Kidney epithelial cell (primary cell): ENCODE measurements around the gene DOCK4. TPM values are rescaled to one million over a fixed set of nuclear protein-coding genes. Genes with fewer than 3 reads are reported as not detected.

ENCODE experiments used
- DNase-seq: peaks from one replicate; pipeline ENCODE4 v3.0.0-alpha.2; 2010; ENCODE audit warnings: low read depth
- H3K27me3 ChIP-seq: 2 replicates; pipeline ENCODE4 v1.6.0; 2011; ENCODE audit warnings: low read length; ENCODE audit not compliant: control insufficient read depth, insufficient read depth
- H3K36me3 ChIP-seq: 2 replicates; pipeline ENCODE4 v1.5.1; 2011; ENCODE audit warnings: low read length; ENCODE audit not compliant: control insufficient read depth, insufficient read depth
- H3K4me3 ChIP-seq: 2 replicates; pipeline ENCODE4 v1.5.1; 2011; ENCODE audit warnings: low read depth, mild to moderate bottlenecking, control low read depth, low read length
- total RNA-seq: library from RNA; depleted of rRNA; stranded (reverse); fragments of >200 nt; gene quantifications from 2 replicates; pipeline ENCODE4 v1.2.3, GENCODE V29; 2015
- TF ChIP-seq, protein P1 (sequence below): IDR thresholded peaks from 2 replicates; pipeline ENCODE4 v1.5.1; 2011; ENCODE audit warnings: mild to moderate bottlenecking, moderate library complexity, low read length, control low read depth, inconsistent platforms; ENCODE audit not compliant: insufficient read depth, poor library complexity, severe bottlenecking

The DOCK4 gene
- total RNA-seq, 1 donor from 2014 or later, result 16.8 TPM

DNA sequence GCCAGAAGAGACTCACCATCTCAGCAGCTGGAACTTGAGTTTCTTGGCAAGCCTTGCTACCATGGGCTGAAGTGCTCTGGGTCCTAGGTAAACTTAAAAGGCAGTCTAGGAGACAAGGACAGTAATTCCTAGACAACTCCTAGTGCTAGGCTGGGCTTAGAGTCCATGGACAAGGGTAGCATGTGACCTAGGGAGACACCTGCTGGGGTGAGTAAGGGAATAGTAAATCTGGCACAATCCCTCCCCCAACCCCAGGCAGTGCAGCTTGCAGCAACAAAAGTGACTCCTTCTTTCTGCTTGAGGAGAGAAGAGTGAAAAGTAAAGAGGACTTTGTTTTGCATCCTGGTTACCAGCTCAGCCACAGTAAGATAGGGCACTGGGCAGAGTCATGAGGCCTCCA is 327.4 kb downstream of the DOCK4 start:
- no peak for DNase-seq
- H3K27me3 ChIP-seq, result no peaks in the 10 kb centered on the region
- no peaks in the 10 kb centered on the region for H3K36me3 ChIP-seq
- H3K4me3 ChIP-seq, result no peak overlapping the region
- TF ChIP-seq, protein P1, sequence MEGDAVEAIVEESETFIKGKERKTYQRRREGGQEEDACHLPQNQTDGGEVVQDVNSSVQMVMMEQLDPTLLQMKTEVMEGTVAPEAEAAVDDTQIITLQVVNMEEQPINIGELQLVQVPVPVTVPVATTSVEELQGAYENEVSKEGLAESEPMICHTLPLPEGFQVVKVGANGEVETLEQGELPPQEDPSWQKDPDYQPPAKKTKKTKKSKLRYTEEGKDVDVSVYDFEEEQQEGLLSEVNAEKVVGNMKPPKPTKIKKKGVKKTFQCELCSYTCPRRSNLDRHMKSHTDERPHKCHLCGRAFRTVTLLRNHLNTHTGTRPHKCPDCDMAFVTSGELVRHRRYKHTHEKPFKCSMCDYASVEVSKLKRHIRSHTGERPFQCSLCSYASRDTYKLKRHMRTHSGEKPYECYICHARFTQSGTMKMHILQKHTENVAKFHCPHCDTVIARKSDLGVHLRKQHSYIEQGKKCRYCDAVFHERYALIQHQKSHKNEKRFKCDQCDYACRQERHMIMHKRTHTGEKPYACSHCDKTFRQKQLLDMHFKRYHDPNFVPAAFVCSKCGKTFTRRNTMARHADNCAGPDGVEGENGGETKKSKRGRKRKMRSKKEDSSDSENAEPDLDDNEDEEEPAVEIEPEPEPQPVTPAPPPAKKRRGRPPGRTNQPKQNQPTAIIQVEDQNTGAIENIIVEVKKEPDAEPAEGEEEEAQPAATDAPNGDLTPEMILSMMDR, result no peak

DNA sequence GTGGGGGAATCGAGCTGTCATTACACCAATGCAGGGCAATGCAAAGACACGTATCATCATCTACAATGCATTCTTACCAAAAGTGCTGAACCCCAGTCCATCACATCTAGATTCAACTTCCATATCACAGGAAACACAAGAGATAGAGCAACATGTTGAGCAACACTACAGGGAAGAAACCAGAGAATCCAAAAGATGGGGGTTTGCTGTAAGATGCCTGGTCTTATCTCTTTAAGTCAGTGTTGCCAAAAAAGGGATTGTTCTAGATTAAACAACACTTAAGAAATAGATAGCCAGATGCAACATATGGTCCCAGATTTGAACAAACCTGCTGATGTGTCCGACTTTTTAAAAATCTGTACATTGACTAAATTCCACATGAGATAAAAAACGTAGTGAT is 328.3 kb downstream of the DOCK4 start:
- Histone ChIP-seq H3K4me3 (no peak overlapping the region), H3K36me3 (no peaks in the 10 kb centered on the region), H3K27me3 (no peaks in the 10 kb centered on the region)
- TF ChIP-seq, protein P1, result no peak
- no peak for DNase-seq

DNA sequence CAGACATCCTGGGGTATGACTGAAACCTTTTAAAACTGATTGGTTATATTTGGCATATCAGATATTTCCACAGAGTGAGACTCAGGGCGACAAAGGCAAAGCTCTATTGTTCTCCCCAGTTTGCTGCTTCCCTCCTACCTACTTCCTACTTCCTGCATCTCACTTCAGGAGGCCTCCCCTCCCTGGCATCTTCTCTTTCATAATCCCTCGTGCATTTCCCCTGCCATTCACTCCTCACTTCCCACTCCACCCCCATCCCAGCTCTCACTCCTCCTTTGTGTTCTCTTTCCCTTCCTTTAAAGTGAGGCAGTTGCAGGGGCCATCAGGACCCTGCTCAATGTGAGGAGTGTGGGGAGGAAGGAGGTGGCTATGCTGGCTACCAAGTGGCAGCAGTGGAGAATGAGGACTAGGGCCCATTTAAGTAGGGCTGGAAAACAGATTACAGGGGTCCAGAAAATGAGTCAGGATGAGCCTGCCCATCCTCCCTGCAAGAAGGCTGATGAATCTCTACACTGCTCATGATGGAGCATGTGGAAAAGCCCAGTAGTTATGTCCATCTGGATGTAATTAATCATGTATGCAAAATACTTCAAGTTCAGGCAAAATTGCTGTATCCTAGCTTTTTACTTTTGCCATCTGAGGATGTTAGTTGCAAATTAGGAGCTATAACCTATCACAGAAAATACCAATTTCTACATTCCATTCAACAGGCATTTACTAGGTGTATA is 332.1 kb downstream of the DOCK4 start:
- H3K36me3 ChIP-seq, result no peaks in the 10 kb centered on the region
- TF ChIP-seq, protein P1, result no peak
- H3K27me3 ChIP-seq, result no peaks in the 10 kb centered on the region
- no peak for DNase-seq
- H3K4me3 ChIP-seq, result no peak overlapping the region

DNA sequence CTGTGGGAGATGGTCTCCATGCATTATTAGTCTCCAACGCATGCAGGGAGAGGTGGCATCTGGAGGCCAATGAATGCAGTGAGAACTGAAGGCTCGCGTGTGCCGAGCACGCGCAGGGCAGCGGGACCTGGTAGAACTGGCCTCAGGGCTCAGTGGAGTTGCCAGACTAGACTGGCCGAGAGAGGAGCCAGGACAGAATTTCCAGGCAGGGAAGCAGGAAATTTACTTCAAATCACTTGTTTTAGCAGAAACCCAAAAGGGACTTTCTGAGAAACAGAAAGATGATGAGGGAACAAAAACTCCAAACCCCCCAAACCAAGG is 332.9 kb downstream of the DOCK4 start:
- Histone ChIP-seq H3K27me3 (no peaks in the 10 kb centered on the region), H3K4me3 (no peak overlapping the region), H3K36me3 (no peaks in the 10 kb centered on the region)
- DNase-seq, result no peak
- TF ChIP-seq, protein P1, result no peak

DNA sequence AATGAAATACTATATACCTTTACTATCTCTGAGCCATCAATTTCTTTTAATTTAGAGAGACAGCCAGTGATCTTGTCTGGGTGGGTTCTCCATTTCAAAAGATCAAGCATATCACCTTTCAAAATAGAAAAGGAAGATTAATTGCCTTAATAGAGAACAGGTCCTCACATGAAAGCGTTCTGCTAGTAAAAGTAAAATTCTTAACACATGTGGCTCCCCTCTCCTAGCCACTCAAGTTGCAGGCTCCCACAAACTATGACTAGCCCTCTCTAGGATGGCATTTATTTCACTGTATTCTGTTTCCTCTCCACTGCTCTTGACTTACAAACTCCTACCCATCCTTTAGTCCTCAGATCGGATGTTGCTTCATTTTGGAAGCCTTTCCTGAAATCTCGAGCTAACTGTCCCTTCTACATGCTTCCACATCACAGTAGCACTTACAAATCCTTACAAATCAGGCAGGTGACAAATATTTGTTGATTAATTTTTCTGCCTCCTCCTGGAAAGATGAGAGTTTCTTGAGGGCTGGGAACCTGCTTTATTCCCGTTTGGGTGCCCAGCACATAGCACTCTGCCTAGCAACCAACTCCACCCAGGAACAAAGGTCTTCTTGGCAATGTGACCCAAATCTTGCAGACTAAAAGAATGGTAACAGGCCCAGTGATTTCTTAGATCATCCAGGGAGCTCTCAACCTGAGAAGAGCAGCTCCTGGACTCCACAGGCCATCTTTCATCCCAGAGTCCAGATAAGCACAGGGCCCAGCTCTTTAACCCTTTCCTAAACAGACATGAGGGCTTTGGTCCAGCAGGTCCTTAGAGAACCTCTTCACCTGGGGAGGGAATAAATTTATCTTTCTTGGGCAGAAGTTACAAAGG is 333.5 kb downstream of the DOCK4 start:
- TF ChIP-seq, protein P1, result no peak
- DNase-seq, result no peak
- H3K27me3 ChIP-seq, result no peaks in the 10 kb centered on the region
- H3K36me3 ChIP-seq, result no peaks in the 10 kb centered on the region
- no peak overlapping the region for H3K4me3 ChIP-seq
